NCI-H2029 treated with DMSO at 0.1 percent for 48 hours (cell line): Measurements from ENCODE around the gene IL33.
A peak's percentile ranks its signal among the peaks of the same experiment; 100 is the strongest.

Experiments used
- DNase-seq: peaks from one replicate; lab custom pipeline; 2025; lab: John Stamatoyannopoulos, UW

Gene IL33

GRCh38 chr9:6302417-6302816, 86.8 kb downstream of the IL33 start:
- DNase-seq: no peak

GRCh38 chr9:6304232-6304631, 88.6 kb downstream of the IL33 start:
- no peak for DNase-seq

DNA sequence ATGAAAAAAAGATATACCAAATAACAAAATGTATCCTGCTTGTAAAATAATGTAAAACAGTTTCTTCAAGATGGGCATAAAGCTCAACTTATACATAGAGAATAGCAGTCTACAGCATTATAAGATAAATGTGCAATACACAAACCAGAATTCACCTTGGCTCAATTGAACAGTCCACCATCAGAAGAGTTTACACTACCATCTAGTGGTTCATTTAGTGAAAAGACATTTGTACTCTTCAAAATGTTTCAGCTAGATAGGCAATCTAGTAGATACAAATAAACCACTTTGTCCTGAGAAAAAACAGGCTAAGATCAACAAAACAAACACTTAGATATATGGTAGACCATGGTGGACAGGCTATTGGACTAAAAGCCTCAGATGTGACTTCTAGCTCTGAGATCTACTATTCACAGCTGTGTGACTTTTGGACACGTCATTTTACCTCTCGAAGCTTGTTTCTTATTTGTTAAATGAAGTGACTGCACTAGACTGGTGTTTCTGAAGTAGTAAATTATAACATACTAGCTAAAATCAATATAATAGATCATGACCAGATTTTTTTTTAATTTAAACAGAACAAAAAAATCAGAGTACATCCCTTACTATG, 90.5 kb downstream of the IL33 start:
- DNase-seq: peak; percentile 15
